Measurements from ENCODE around the gene SETD6.

Gene SETD6

GRCh38 chr16:58475091-58475619 is 40.2 kb upstream of the SETD6 start (continued):
- TF ChIP-seq, protein P1, sequence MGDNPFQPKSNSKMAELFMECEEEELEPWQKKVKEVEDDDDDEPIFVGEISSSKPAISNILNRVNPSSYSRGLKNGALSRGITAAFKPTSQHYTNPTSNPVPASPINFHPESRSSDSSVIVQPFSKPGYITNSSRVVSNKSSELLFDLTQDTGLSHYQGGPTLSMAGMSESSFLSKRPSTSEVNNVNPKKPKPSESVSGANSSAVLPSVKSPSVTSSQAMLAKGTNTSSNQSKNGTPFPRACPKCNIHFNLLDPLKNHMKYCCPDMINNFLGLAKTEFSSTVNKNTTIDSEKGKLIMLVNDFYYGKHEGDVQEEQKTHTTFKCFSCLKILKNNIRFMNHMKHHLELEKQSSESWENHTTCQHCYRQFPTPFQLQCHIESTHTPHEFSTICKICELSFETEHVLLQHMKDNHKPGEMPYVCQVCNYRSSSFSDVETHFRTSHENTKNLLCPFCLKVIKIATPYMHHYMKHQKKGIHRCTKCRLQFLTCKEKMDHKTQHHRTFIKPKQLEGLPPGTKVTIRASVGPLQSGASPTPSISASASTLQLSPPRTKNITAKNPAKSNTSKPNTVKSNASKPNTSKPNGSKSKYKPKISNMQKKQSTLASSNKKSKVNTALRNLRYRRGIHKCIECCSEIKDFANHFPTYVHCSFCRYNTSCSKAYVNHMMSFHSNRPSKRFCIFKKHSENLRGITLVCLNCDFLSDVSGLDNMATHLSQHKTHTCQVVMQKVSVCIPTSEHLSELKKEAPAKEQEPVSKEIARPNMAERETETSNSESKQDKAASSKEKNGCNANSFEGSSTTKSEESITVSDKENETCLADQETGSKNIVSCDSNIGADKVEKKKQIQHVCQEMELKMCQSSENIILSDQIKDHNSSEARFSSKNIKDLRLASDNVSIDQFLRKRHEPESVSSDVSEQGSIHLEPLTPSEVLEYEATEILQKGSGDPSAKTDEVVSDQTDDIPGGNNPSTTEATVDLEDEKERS (tag by site-specific recombination; IDR thresholded peaks at IDR 0.05) = no peak
- TF ChIP-seq ZFP3 (tag by site-specific recombination; IDR thresholded peaks at IDR 0.05; ENCODE audit: low read depth) (no peak), GLIS1 (tag by site-specific recombination; IDR thresholded peaks at IDR 0.05) (no peak), BCL6B (tag by site-specific recombination; IDR thresholded peaks at IDR 0.05) (no peak), ZNF391 (tag by site-specific recombination; IDR thresholded peaks at IDR 0.05; ENCODE audit: borderline replicate concordance, low read depth) (no peak), ZNF114 (tag by site-specific recombination; IDR thresholded peaks at IDR 0.05) (no peak)

DNA sequence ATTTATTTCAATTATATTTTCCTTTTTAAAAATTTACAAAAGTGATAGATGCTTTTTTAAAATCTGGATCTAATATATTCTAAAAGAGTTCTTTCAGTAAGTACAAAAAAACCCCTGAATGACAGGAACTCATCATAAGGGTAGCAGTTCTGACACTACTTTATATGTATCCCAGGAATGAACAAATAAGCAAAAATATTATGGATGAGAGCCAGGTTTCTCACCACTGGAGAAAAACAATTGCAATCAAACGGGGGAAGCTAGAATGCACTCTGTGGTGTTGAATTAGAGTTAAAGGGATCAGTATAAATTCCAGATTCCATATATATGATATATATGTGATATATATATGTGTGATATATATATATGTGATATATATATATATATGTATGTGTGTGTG is 38.5 kb upstream of the SETD6 start:
- no peaks in the 10 kb centered on the region for H3K9me3 ChIP-seq (ENCODE audit: control insufficient read depth, insufficient read depth, low read depth, low read length)
- POLR2A ChIA-PET = interaction anchor here (1.3 kb wide), 1 partner anchor 13 kb away, joined by 4 read pairs; no protein-coding TSS in a partner anchor
- no peak overlapping the region for H3K4me3 ChIP-seq (ENCODE audit: low read depth, low read length)
- TF ChIP-seq FEZF1 (tag by site-specific recombination; IDR thresholded peaks at IDR 0.05) = no peak
- TF ChIP-seq KLF1 (tag by site-specific recombination; IDR thresholded peaks at IDR 0.05) = no peak
- no peak for TF ChIP-seq OSR2 (tag by site-specific recombination; IDR thresholded peaks at IDR 0.05)
- TF ChIP-seq ZNF48 (tag by site-specific recombination; IDR thresholded peaks at IDR 0.05) = no peak
- no peak for TF ChIP-seq ZNF621 (tag by site-specific recombination; IDR thresholded peaks at IDR 0.05)
- TF ChIP-seq ZBTB7A (tag by site-specific recombination; IDR thresholded peaks at IDR 0.05; ENCODE audit: low read depth) = no peak
- TF ChIP-seq, protein P2, sequence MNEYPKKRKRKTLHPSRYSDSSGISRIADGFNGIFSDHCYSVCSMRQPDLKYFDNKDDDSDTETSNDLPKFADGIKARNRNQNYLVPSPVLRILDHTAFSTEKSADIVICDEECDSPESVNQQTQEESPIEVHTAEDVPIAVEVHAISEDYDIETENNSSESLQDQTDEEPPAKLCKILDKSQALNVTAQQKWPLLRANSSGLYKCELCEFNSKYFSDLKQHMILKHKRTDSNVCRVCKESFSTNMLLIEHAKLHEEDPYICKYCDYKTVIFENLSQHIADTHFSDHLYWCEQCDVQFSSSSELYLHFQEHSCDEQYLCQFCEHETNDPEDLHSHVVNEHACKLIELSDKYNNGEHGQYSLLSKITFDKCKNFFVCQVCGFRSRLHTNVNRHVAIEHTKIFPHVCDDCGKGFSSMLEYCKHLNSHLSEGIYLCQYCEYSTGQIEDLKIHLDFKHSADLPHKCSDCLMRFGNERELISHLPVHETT (tag by site-specific recombination; IDR thresholded peaks at IDR 0.05) = no peak
- no peak for TF ChIP-seq ZNF324 (tag by site-specific recombination; IDR thresholded peaks at IDR 0.05)
- TF ChIP-seq ZNF660 (tag by site-specific recombination; IDR thresholded peaks at IDR 0.05) = no peak
- CTCF ChIA-PET = interaction anchor here (0.6 to 1.4 kb wide), 4 partner anchors 11 to 140 kb away, joined by 3 to 4 read pairs (median 4); no protein-coding TSS in a partner anchor
- no peaks in the 10 kb centered on the region for H3K36me3 ChIP-seq (ENCODE audit: control insufficient read depth in 2 of 2, insufficient read depth in 1 of 2, low read length in 2 of 2)
- no peaks in the 10 kb centered on the region for H3K4me1 ChIP-seq (ENCODE audit: control insufficient read depth, insufficient read depth, low read length)
- no peak overlapping the region for H3K27ac ChIP-seq (ENCODE audit: extremely low read depth, low read depth, low read length)

GRCh38 chr16:58478427-58478826 is 36.9 kb upstream of the SETD6 start:
- POLR2A ChIA-PET = no interaction called here
- Histone ChIP-seq H3K4me3 (ENCODE audit: low read depth, low read length) (no peak overlapping the region), H3K4me1 (ENCODE audit: control insufficient read depth, insufficient read depth, low read length) (no peaks in the 10 kb centered on the region), H3K9me3 (ENCODE audit: control insufficient read depth, insufficient read depth, low read depth, low read length) (no peaks in the 10 kb centered on the region), H3K36me3 (ENCODE audit: control insufficient read depth in 2 of 2, insufficient read depth in 1 of 2, low read length in 2 of 2) (no peaks in the 10 kb centered on the region), H3K27ac (ENCODE audit: extremely low read depth, low read depth, low read length) (no peak overlapping the region)
- TF ChIP-seq ZNF529 (tag by site-specific recombination; IDR thresholded peaks at IDR 0.05; ENCODE audit: insufficient replicate concordance) (peak; percentile 98), ZBTB49 (tag by site-specific recombination; IDR thresholded peaks at IDR 0.05; ENCODE audit: low read depth) (no peak)
- CTCF ChIA-PET = interaction anchor here (0.6 to 1.4 kb wide), 2 partner anchors 8 to 9 kb away, joined by 3 read pairs; no protein-coding TSS in a partner anchor
